ENCODE measurements around the gene C11orf97.
"Not testable (repeated sequence)": the region's sequence is repeated elsewhere in the genome, so short reads cannot be mapped to it uniquely, and the experiment has no call there.

Gene C11orf97

GRCh38 chr11:94511932-94512781 lies at the start of gene C11orf97:
C11orf97 (plus strand) TSS chr11:94512461; CDS start chr11:94512529, 68 bp downstream.
- DNase-seq (ENCODE audit: low read depth), result peak; percentile 6

GRCh38 chr11:94469416-94469815 lies 42.8 kb upstream of the C11orf97 start:
- no peak for DNase-seq (ENCODE audit: low read depth)

GRCh38 chr11:94472916-94473799 lies 39.1 kb upstream of the C11orf97 start:
- DNase-seq (ENCODE audit: low read depth), result no peak

- no peak for DNase-seq (ENCODE audit: low read depth)
These were observed 34.6 kb upstream of the C11orf97 start for GRCh38 chr11:94477624-94478023.

- DNase-seq (ENCODE audit: low read depth), result no peak
These were observed 30.9 kb upstream of the C11orf97 start for GRCh38 chr11:94481342-94481741.

- DNase-seq (ENCODE audit: low read depth), result no peak
These were observed 26.2 kb upstream of the C11orf97 start for GRCh38 chr11:94486068-94486467.

GRCh38 chr11:94493281-94494125 lies 18.8 kb upstream of the C11orf97 start, which contains the start of the genes ANKRD49 and MRE11:
ANKRD49 (plus strand) TSS chr11:94493984; CDS start chr11:94496694, 2,710 bp downstream.
MRE11 (minus strand) TSS chr11:94493844; CDS start chr11:94492801, 1,043 bp downstream.
- DNase-seq (ENCODE audit: low read depth), result peak; percentile 76

- DNase-seq (ENCODE audit: low read depth), result no peak
These were observed 18.1 kb upstream of the C11orf97 start for GRCh38 chr11:94494126-94494680.

- no peak for DNase-seq (ENCODE audit: low read depth)
These were observed 12.1 kb upstream of the C11orf97 start for GRCh38 chr11:94500181-94500580.

- no peak for DNase-seq (ENCODE audit: low read depth)
These were observed 10.7 kb upstream of the C11orf97 start for GRCh38 chr11:94501522-94501921.

GRCh38 chr11:94504689-94505293 lies 7.5 kb upstream of the C11orf97 start:
- DNase-seq (ENCODE audit: low read depth), result no peak

- not testable (repeated sequence) for DNase-seq (ENCODE audit: low read depth)
These were observed 5.7 kb upstream of the C11orf97 start for GRCh38 chr11:94506513-94506912.

GRCh38 chr11:94507485-94507884 lies 4.8 kb upstream of the C11orf97 start:
- no peak for DNase-seq (ENCODE audit: low read depth)

- no peak for DNase-seq (ENCODE audit: low read depth)
These were observed 830 bp downstream of the C11orf97 start for GRCh38 chr11:94513091-94513490.

- no peak for DNase-seq (ENCODE audit: low read depth)
These were observed 3.1 kb downstream of the C11orf97 start for GRCh38 chr11:94515398-94515797.

- no peak for DNase-seq (ENCODE audit: low read depth)
These were observed 4.5 kb downstream of the C11orf97 start for GRCh38 chr11:94516725-94517124.

GRCh38 chr11:94518300-94518699 lies 6.0 kb downstream of the C11orf97 start:
- no peak for DNase-seq (ENCODE audit: low read depth)

GRCh38 chr11:94519478-94520084 lies 7.3 kb downstream of the C11orf97 start:
- DNase-seq (ENCODE audit: low read depth), result no peak

- no peak for DNase-seq (ENCODE audit: low read depth)
These were observed 9.4 kb downstream of the C11orf97 start for GRCh38 chr11:94521684-94522083.

- DNase-seq (ENCODE audit: low read depth), result no peak
These were observed 12.1 kb downstream of the C11orf97 start for GRCh38 chr11:94524341-94524740.
